CD14-positive monocyte (primary cell): ENCODE results near the gene DCPS. TPM values are rescaled to one million over a fixed set of nuclear protein-coding genes. Genes with fewer than 3 reads are reported as not detected.
A peak's percentile ranks its signal among the peaks of the same experiment; 100 is the strongest.
"Not testable (repeated sequence)": the region's sequence is repeated elsewhere in the genome, so short reads cannot be mapped to it uniquely, and the experiment has no call there.

Experiments
- DNase-seq, 3 donors: peaks; one replicate each; pipeline ENCODE4 v3.0.0-alpha.2; 2011 to 2022
- H2AFZ ChIP-seq: 2 replicates; pipeline ENCODE4 v1.6.0; 2012; ENCODE audit warnings: mild to moderate bottlenecking, low read depth, low read length, inconsistent platforms; ENCODE audit not compliant: insufficient read depth, poor library complexity, severe bottlenecking
- H3K27ac ChIP-seq, 2 donors: 1 replicate in 1 of 2; 2 replicates in 1 of 2; pipeline ENCODE4 v1.5.1; 2012 to 2013; ENCODE audit warnings: low read length in 2 of 2, control low read depth in 1 of 2, inconsistent platforms in 1 of 2, low read depth in 1 of 2, mild to moderate bottlenecking in 1 of 2
- H3K27me3 ChIP-seq, 2 donors: one replicate each; pipeline versions ENCODE4 v1.6.0 to v1.6.1; 2011 to 2013; ENCODE audit warnings: low read length in 2 of 2; ENCODE audit not compliant: control insufficient read depth in 2 of 2, insufficient read depth in 2 of 2
- H3K36me3 ChIP-seq, 2 donors: replicated peaks in 1 of 2; 1 replicate in 1 of 2; 2 replicates in 1 of 2; pipeline versions ENCODE4 v1.5.1 to v1.6.1; 2012 to 2013; ENCODE audit warnings: low read length in 2 of 2, control low read depth in 1 of 2, inconsistent platforms in 1 of 2, mild to moderate bottlenecking in 1 of 2; ENCODE audit not compliant: insufficient read depth in 2 of 2, control insufficient read depth in 1 of 2
- H3K4me1 ChIP-seq, 2 donors: 1 replicate in 1 of 2; 2 replicates in 1 of 2; pipeline versions ENCODE4 v1.5.1 to v1.6.1; 2012 to 2013; ENCODE audit warnings: low read length in 2 of 2, control low read depth in 1 of 2, inconsistent platforms in 1 of 2, mild to moderate bottlenecking in 1 of 2, moderate library complexity in 1 of 2; ENCODE audit not compliant: insufficient read depth in 2 of 2, control insufficient read depth in 1 of 2
- H3K4me2 ChIP-seq: replicated peaks from 2 replicates; pipeline ENCODE3; 2012; ENCODE audit warnings: low read length, moderate library complexity, mild to moderate bottlenecking; ENCODE audit not compliant: poor library complexity, severe bottlenecking; ENCODE audit errors: extremely low read depth
- H3K4me3 ChIP-seq, 3 experiments: fragments of 200-600 bp in 1 of 3; sonication (generic) in 1 of 3; replicated peaks in 1 of 3; 1 replicate in 2 of 3; 2 replicates in 1 of 3; pipeline ENCODE4 v1.5.1; 2011 to 2013; ENCODE audit warnings: low read length in 3 of 3, mild to moderate bottlenecking in 3 of 3, control low read depth in 2 of 3, low read depth in 2 of 3, inconsistent platforms in 1 of 3, moderate library complexity in 1 of 3
- H3K79me2 ChIP-seq: 2 replicates; pipeline ENCODE4 v1.6.0; 2012; ENCODE audit warnings: mild to moderate bottlenecking, control low read depth, inconsistent platforms, low read length, moderate library complexity; ENCODE audit not compliant: insufficient read depth
- H3K9ac ChIP-seq: 2 replicates; pipeline ENCODE4 v1.6.0; 2017; ENCODE audit warnings: low read length, mild to moderate bottlenecking; ENCODE audit not compliant: insufficient read depth, poor library complexity, severe bottlenecking
- H3K9me3 ChIP-seq, 2 donors: replicated peaks in 1 of 2; 1 replicate in 1 of 2; 2 replicates in 1 of 2; pipeline versions ENCODE4 v1.5.1 to v1.6.1; 2012 to 2013; ENCODE audit warnings: low read length in 2 of 2, control low read depth in 1 of 2; ENCODE audit not compliant: control insufficient read depth in 1 of 2, insufficient read depth in 1 of 2
- H4K20me1 ChIP-seq: 2 replicates; pipeline ENCODE4 v1.6.0; 2012; ENCODE audit warnings: mild to moderate bottlenecking, low read length, control low read depth, moderate library complexity; ENCODE audit not compliant: insufficient read depth
- H3K27ac Mint-ChIP-seq, 7 donors: one replicate each; pipeline ENCODE4 v1.8.0; 2020; ENCODE audit warnings: mild to moderate bottlenecking in 7 of 7, mixed read lengths in 7 of 7, moderate library complexity in 6 of 7, inconsistent platforms in 2 of 7
- H3K27me3 Mint-ChIP-seq, 3 donors: one replicate each; pipeline ENCODE4 v1.8.0; 2021 to 2022; ENCODE audit warnings: low read depth in 3 of 3, mild to moderate bottlenecking in 3 of 3, mixed read lengths in 3 of 3, moderate library complexity in 3 of 3, inconsistent platforms in 1 of 3
- H3K36me3 Mint-ChIP-seq, 2 donors: one replicate each; pipeline ENCODE4 v1.8.0; 2020; ENCODE audit warnings: mixed read lengths in 2 of 2, inconsistent platforms in 1 of 2, mild to moderate bottlenecking in 1 of 2
- H3K4me1 Mint-ChIP-seq: one replicate; pipeline ENCODE4 v1.8.0; 2020; ENCODE audit warnings: mild to moderate bottlenecking, mixed read lengths
- H3K4me3 Mint-ChIP-seq, 2 donors: one replicate each; pipeline ENCODE4 v1.8.0; 2020; ENCODE audit warnings: mild to moderate bottlenecking in 2 of 2, mixed read lengths in 2 of 2, moderate library complexity in 1 of 2
- H3K9me3 Mint-ChIP-seq, 7 donors: one replicate each; pipeline ENCODE4 v1.8.0; 2020 to 2022; ENCODE audit warnings: mixed read lengths in 7 of 7, mild to moderate bottlenecking in 6 of 7, moderate library complexity in 6 of 7, inconsistent platforms in 2 of 7
- WGBS: methylation state at CpG from one replicate; pipeline ENCODE4 v1.1.5; 2013; ENCODE audit warnings: missing lambda C conversion rate; ENCODE audit not compliant: insufficient coverage; 5-methylcytosine and 5-hydroxymethylcytosine counted together
- intact Hi-C, 2 donors: fragments of 100-400 bp; cut with micrococcal nuclease; formaldehyde crosslinking; loops; one replicate each; pipeline versions ENCODE4 v1.15.0 to v1.15.1; 2023
- polyA plus RNA-seq, 3 donors: library from polyadenylated mRNA; depleted of rRNA in 1 of 3; unstranded in 2 of 3; stranded (reverse) in 1 of 3; fragments of 300-500 nt in 2 of 3; fragments of >200 nt in 1 of 3; fragmentation: Illumina TruSeq in 2 of 3; gene quantifications; 1 replicate in 2 of 3; 2 replicates in 1 of 3; pipeline ENCODE4 v1.2.3, GENCODE V29; 2012 to 2021
- TF ChIP-seq, protein P1 (sequence below): fragments of 200-600 bp; IDR thresholded peaks from one replicate; pipeline ENCODE4 v1.8.0; 2022; ENCODE audit warnings: antibody characterized with exemption, mild to moderate bottlenecking

The DCPS gene
- polyA plus RNA-seq, 3 donors, result 26.3 to 30.7 (median 30.4) TPM

DNA sequence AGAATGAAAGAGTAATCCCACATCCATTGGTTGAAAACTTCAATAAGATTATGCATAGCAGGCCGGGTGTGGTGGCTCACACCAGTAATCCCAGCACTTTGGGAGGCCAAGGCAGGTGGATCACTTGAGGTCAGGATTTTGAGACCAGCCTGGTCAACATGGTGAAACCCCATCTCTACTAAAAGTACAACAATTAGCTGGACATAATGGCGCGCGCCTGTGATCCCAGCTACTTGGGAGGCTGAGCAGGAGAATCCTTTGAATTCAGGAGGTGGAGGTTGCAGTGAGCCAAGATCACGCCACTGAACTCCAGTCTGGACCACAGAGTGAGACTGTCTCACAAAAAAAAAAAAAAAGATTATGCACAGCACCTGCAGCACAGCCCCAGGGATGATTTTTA lies 63.9 kb downstream of the DCPS start:
- H3K4me3 Mint-ChIP-seq, H3K27ac ChIP-seq, H3K4me3 ChIP-seq, DNase-seq, H2AFZ ChIP-seq, H4K20me1 ChIP-seq, H3K27me3 ChIP-seq, H3K9me3 Mint-ChIP-seq, H3K36me3 Mint-ChIP-seq, H3K27me3 Mint-ChIP-seq, H3K9ac ChIP-seq, H3K4me2 ChIP-seq, intact Hi-C loops, H3K9me3 ChIP-seq, H3K36me3 ChIP-seq: not testable (repeated sequence)
- Histone ChIP-seq H3K79me2 (peaks cover 68% of the 10 kb centered on the region), H3K4me1 (peaks cover 25 to 35% of the 10 kb centered on the region in 2 donors)
- H3K4me1 Mint-ChIP-seq, result peaks cover 46% of the 10 kb centered on the region
- peak overlapping the region in 2 of 7 donors; percentile 3 to 31 for H3K27ac Mint-ChIP-seq
- no CpG with 5 or more reads among the region's 5 CpGs for WGBS

DNA sequence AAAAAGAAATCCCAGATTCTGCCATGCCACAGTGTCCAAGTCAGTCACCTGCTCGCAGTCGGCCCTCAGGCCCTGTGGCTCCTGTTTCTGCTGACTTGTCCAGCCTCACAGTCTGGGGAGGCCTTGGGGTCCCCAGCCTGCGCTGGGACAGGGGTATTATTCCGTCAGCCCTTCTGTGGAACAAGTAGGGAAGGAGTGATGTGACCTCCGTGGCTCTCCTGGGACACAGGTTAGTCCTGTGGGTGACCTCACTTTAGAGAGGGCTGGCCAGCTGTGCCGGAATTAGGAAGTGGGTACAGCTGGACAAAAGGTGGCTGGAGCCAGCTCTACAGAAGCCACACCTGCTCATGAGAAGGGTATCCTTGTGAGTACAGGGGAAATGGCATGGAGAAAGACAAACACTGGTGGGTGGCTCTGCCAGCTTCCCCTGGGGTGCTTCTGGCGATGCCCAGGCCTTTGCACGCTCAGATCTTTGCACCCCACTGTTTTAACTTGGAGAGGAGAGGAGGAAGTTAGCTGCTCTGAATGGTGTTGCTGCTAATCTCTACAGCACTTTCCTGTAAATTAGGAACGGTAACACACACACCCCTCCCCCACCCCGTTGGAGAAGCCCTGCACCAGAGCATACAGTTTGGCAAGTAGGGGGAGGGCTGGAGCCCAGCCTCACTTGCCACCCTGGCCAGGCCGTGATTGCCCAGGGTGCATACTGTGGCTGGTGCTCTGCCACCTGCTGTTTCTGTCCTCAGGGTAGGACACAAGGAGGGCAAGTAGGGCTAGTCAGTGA lies 64.7 kb downstream of the DCPS start:
- H3K4me3 ChIP-seq, H3K36me3 ChIP-seq, H4K20me1 ChIP-seq, intact Hi-C loops, H3K9me3 ChIP-seq, H2AFZ ChIP-seq, H3K9me3 Mint-ChIP-seq, DNase-seq, H3K36me3 Mint-ChIP-seq, H3K27me3 ChIP-seq, H3K27me3 Mint-ChIP-seq: not testable (repeated sequence)
- Histone ChIP-seq H3K27ac (peak overlapping the region in 1 of 2 donors; percentile 51), H3K4me2 (peak overlapping the region; percentile 11), H3K4me1 (peaks cover 25 to 33% of the 10 kb centered on the region in 2 donors), H3K79me2 (peaks cover 73% of the 10 kb centered on the region), H3K9ac (peak overlapping the region; percentile 21)
- Mint-ChIP-seq H3K27ac (peak overlapping the region in 3 of 7 donors; percentile 13 to 46 (median 18)), H3K4me1 (peaks cover 46% of the 10 kb centered on the region), H3K4me3 (peak overlapping the region; percentile 31 to 63)
- 36% methylated on average over 4 of the region's 11 CpGs for WGBS

DNA sequence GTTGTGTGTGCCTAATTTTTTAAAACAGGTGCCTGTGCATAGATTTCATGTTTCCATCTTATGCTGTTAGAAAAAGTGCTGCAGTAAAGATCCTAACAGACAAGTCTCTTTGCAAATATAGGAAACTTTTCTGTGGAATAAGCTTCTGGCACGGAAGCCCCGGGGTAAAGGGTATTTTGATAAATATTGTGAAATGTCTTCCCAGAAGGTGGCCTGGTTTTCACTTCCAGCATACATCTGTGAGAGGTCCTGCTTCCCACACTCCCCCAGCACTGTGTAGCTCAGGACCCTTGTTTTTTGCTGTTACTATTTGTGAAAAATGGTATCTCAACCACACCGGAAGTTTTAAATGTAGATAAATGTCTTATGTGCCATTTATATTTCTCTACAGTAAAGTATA lies 66.2 kb downstream of the DCPS start:
- no peak overlapping the region for H2AFZ ChIP-seq
- peaks cover 73% of the 10 kb centered on the region for H3K79me2 ChIP-seq
- H3K36me3 ChIP-seq, result no peaks in the 10 kb centered on the region
- TF ChIP-seq, protein P1, sequence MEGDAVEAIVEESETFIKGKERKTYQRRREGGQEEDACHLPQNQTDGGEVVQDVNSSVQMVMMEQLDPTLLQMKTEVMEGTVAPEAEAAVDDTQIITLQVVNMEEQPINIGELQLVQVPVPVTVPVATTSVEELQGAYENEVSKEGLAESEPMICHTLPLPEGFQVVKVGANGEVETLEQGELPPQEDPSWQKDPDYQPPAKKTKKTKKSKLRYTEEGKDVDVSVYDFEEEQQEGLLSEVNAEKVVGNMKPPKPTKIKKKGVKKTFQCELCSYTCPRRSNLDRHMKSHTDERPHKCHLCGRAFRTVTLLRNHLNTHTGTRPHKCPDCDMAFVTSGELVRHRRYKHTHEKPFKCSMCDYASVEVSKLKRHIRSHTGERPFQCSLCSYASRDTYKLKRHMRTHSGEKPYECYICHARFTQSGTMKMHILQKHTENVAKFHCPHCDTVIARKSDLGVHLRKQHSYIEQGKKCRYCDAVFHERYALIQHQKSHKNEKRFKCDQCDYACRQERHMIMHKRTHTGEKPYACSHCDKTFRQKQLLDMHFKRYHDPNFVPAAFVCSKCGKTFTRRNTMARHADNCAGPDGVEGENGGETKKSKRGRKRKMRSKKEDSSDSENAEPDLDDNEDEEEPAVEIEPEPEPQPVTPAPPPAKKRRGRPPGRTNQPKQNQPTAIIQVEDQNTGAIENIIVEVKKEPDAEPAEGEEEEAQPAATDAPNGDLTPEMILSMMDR, result no peak
- intact Hi-C loops, result no loop called here
- Mint-ChIP-seq H3K27ac (no peak overlapping the region), H3K4me3 (no peak overlapping the region), H3K27me3 (peaks cover 0 to 1% (median 0%) of the 10 kb centered on the region in 3 donors), H3K4me1 (peaks cover 40% of the 10 kb centered on the region), H3K9me3 (no peaks in the 10 kb centered on the region), H3K36me3 (peaks cover 4% of the 10 kb centered on the region in 2 donors)
- H3K9ac ChIP-seq, result no peak overlapping the region
- H3K27me3 ChIP-seq, result no peaks in the 10 kb centered on the region
- H3K4me2 ChIP-seq, result no peak overlapping the region
- H3K9me3 ChIP-seq, result no peaks in the 10 kb centered on the region
- H3K4me3 ChIP-seq, result no peak overlapping the region
- peaks cover 16 to 27% of the 10 kb centered on the region in 2 donors for H3K4me1 ChIP-seq
- WGBS, result no CpG with 5 or more reads among the region's 3 CpGs
- DNase-seq, result no peak
- H3K27ac ChIP-seq, result no peak overlapping the region
- H4K20me1 ChIP-seq, result no peaks in the 10 kb centered on the region
